HL-60 (cell line): ENCODE results near the gene TOR1AIP2.

Source experiments
- POLR2AphosphoS5 ChIP-seq: IDR thresholded peaks from 2 replicates; pipeline ENCODE4 v1.6.1; 2012; ENCODE audit warnings: low read depth
- TF ChIP-seq, protein P1 (sequence below): IDR thresholded peaks from one replicate; pipeline ENCODE4 v1.5.1; 2011; ENCODE audit warnings: low read length, control low read depth, inconsistent platforms; ENCODE audit not compliant: insufficient read depth
- TF ChIP-seq, protein P2 (sequence below): IDR thresholded peaks from 2 replicates; pipeline ENCODE4 v1.6.1; 2012; ENCODE audit warnings: low read depth; ENCODE audit not compliant: insufficient replicate concordance

DNA sequence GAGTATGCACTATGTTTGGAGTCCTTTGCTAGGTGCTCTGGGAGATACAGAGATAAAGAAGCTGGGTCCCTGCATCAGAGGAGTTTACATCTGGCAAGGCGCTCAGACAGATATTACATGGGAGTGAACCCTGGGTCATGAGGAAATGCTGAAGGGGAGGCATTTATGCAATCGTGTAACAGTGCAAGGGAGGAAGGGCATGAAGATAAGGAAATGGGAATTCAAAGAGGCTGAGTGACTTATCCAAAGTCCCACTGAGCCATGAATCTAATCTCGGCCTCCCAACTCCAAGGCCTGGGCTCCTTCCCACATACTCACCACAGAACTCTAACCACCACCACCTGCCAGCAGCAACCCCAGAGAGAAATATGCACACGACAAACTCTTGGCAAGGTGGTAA lies 82.9 kb downstream of the TOR1AIP2 start:
- TF ChIP-seq POLR2AphosphoS5 = no peak
- TF ChIP-seq, protein P1, sequence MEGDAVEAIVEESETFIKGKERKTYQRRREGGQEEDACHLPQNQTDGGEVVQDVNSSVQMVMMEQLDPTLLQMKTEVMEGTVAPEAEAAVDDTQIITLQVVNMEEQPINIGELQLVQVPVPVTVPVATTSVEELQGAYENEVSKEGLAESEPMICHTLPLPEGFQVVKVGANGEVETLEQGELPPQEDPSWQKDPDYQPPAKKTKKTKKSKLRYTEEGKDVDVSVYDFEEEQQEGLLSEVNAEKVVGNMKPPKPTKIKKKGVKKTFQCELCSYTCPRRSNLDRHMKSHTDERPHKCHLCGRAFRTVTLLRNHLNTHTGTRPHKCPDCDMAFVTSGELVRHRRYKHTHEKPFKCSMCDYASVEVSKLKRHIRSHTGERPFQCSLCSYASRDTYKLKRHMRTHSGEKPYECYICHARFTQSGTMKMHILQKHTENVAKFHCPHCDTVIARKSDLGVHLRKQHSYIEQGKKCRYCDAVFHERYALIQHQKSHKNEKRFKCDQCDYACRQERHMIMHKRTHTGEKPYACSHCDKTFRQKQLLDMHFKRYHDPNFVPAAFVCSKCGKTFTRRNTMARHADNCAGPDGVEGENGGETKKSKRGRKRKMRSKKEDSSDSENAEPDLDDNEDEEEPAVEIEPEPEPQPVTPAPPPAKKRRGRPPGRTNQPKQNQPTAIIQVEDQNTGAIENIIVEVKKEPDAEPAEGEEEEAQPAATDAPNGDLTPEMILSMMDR = no peak
- TF ChIP-seq, protein P2, sequence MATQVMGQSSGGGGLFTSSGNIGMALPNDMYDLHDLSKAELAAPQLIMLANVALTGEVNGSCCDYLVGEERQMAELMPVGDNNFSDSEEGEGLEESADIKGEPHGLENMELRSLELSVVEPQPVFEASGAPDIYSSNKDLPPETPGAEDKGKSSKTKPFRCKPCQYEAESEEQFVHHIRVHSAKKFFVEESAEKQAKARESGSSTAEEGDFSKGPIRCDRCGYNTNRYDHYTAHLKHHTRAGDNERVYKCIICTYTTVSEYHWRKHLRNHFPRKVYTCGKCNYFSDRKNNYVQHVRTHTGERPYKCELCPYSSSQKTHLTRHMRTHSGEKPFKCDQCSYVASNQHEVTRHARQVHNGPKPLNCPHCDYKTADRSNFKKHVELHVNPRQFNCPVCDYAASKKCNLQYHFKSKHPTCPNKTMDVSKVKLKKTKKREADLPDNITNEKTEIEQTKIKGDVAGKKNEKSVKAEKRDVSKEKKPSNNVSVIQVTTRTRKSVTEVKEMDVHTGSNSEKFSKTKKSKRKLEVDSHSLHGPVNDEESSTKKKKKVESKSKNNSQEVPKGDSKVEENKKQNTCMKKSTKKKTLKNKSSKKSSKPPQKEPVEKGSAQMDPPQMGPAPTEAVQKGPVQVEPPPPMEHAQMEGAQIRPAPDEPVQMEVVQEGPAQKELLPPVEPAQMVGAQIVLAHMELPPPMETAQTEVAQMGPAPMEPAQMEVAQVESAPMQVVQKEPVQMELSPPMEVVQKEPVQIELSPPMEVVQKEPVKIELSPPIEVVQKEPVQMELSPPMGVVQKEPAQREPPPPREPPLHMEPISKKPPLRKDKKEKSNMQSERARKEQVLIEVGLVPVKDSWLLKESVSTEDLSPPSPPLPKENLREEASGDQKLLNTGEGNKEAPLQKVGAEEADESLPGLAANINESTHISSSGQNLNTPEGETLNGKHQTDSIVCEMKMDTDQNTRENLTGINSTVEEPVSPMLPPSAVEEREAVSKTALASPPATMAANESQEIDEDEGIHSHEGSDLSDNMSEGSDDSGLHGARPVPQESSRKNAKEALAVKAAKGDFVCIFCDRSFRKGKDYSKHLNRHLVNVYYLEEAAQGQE = no peak
